GM18909 (cell line): ENCODE measurements around the gene SPEM2.
"Not testable (repeated sequence)": the region's sequence is repeated elsewhere in the genome, so short reads cannot be mapped to it uniquely, and the experiment has no call there.

ENCODE experiments used
- ATAC-seq: cut with Tn5 transposase; IDR thresholded peaks from one replicate; pipeline ENCODE4 v1.9.1; 2021; ENCODE audit warnings: mild to moderate bottlenecking; ENCODE audit not compliant: unreplicated experiment, poor library complexity

The SPEM2 gene

DNA sequence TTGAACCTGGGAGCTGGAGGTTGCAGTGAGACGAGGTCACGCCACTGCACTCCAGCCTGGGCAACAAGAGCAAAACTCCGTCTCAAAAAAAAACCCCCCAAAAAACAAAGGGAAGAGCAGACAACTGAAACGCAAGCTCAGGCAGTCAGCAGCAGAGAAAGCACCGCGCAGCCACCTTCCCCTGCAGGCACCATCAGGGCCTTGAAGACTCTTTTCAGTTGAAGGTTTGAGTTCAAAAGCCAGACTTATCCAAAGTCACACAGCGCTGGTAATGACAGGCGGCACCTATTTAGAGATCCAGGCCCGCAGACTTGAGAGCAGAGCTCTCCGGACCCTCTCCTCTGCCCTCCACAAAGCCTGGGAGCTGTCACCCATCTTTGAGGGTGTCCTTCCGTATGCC is 42.9 kb downstream of the SPEM2 start:
- ATAC-seq = no peak

DNA sequence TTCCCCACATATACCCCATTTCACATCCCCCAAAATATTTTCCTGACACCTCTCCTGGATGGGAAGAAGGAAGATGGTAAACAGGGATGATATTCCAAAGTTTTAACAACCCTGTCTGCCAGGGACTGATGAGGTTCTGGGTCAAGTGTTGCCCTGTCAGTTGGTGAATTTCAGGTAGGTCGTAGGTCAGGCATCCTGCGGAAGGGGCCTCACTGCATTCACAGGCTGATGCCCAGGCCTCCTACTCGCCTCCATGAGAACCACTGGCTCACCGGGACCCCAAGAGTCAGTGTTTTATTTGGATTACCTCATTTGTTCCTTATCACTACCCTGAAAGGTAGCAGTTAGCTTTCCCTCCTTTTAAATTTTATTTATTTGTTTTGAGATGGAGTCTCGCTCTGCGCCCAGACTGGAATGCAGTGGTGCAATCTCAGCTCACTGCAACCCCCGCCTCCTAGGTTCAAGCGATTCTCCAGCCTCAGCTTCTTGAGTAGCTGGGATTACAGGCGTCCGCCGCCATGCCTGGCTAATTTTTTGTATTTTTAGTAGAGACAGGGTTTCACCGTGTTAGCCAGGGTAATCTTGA is 43.5 kb downstream of the SPEM2 start:
- ATAC-seq = no peak

DNA sequence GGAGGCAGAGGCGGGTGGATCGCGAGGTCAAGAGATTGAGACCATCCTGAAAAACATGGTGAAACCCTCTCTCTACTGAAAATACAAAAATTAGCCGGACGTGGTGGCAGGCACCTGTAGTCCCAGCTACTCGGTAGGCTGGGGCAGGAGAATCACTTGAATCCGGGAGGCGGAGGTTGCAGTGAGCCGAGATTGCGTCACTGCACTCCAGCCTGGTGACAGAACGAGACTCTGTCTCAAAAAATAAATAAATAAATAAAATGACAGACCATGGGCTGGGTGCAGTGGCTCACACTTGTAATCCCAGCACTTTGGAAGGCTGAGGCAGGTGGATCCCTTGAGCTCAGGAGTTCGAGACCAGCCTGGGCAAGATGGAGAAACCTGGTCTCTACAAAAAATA is 44.4 kb downstream of the SPEM2 start:
- ATAC-seq = not testable (repeated sequence)

DNA sequence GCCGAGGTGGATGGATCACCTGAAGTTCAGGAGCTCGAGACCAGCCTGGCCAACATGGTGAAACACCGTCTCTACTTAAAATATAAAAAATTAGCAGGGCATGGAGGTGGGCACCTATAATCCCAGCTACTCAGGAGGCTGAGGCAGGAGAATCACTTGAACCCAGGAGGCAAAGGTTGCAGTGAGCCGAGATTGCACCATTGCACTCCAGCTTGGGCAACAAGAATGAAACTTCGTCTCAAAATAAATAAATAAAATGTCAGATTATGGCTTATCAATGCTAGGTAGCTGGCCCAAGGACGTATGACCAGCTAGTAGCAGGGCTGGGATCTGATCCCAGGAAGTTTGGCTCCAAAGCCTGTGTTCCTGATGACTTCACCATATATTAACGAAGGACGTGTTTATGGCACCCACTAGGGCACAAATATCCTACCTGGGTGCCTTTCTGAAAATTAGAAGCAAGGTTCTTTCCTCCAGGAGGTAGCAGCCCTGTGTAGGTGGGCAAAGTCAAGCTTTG is 45.1 kb downstream of the SPEM2 start:
- ATAC-seq = not testable (repeated sequence)

DNA sequence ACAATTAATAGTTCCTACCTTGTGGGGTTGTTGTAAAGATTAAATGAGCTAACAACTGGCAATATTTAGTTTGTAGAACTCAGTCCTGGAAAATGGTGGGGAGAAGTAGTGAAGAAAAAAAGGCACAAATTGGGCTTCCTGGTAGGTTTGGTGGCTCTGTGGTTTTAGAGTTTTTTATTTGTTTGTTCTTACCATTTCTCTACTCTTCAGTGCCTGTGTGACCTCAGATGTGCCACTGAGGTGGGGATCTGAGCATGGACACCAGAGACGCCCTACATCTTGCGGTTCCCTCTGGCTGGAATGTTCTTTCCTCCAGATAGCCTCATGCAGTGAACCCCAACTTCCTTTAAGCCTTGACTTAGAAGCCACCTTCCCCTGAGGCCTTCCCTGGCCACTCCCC is 46.3 kb downstream of the SPEM2 start:
- ATAC-seq = no peak

DNA sequence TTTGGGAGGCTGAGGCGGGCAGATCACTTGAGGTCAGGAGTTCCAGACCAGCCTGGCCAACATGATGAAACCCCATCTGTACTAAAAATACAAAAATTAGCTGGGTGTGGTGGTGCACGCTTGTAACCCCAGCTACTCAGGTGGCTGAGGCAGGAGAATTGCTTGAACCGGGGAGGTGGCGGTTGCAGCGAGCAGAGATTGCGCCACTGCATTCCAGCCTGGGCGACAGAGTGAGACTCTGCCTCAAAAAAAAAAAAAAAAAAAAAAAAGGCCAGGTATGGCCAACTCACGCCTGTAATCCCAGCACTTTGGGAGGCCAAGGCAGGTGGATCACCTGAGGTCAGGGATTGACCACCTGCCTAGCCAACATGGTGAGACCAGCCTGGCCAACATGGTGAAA is 49.4 kb downstream of the SPEM2 start:
- not testable (repeated sequence) for ATAC-seq

DNA sequence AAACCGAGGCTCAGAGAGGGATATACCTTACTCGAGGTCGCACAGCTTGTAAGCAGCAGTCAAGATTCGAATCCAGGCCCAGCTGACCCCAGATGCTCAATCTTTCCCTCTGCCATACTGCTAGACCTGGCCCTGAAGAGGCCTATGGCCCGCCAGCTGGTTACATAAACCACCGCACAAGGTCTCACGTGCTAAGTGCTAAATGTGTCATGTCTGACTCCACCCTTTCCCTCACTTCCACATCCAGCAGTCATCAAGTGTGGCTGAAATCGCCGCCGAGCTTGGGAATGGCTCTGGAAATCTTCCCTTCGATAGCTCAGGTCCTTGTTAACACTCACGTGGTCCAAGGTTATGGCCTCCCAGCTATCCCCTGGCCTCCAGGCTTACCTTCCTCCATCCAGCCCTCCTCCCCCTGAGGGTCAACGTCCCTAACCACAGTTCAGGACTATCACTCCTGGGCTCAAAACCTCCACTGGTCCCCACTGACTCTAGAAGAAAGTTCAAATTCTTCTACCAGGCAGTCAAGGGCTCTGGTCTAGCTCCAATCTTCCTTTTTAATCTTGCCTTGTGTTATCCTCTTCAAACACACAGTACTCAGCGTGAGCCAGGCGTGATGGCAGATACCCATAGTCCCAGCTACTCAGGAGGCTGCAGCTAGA is 50.5 kb downstream of the SPEM2 start:
- ATAC-seq = no peak

DNA sequence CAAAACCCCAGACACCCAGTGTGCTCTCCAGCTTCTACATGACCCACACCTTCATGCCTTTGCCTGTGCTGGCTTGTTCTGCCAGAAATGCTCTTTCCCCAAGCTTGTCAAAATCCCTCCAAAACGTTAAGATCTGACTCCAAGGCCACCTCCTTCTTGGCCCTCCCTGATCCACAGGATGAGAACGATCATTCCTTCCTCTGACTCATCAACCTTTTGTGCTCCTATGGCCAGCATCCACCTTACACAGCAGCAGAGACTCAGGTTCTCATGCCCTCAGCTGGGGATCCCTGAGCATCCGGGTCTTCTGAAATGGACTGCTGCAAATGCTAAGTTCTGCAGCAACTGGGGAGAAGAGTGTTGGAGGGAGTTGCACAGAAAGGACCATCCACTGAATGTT is 51.1 kb downstream of the SPEM2 start:
- no peak for ATAC-seq

DNA sequence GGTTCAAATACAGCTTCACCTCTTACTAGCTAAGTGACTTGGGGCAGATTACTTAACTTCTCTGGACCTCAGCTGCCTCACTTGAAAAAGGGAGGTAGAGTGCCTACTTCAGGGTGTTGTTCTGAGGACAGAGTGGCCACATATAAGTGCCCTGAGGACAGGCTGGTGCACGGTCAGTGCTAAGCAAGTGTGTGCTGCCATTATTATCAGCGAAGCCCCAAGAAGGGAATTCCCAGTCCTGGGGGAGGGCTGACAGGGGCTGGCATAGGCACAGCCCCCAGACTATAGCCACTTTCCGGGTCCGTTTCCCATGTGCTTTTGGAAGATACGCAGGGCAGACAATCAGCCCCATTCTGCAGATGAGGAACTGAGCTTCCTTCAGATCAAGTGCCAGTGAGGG is 51.5 kb downstream of the SPEM2 start:
- ATAC-seq = no peak
